Kidney tubule cell (primary cell): ENCODE measurements around the gene ARID1B.

ENCODE experiments used
- DNase-seq: peaks from one replicate; pipeline ENCODE4 v3.0.0-alpha.2; 2018; ENCODE audit warnings: low spot score

Gene ARID1B

GRCh38 chr6:156773935-156774852 is 3.0 kb upstream of the ARID1B start:
- no peak for DNase-seq

DNA sequence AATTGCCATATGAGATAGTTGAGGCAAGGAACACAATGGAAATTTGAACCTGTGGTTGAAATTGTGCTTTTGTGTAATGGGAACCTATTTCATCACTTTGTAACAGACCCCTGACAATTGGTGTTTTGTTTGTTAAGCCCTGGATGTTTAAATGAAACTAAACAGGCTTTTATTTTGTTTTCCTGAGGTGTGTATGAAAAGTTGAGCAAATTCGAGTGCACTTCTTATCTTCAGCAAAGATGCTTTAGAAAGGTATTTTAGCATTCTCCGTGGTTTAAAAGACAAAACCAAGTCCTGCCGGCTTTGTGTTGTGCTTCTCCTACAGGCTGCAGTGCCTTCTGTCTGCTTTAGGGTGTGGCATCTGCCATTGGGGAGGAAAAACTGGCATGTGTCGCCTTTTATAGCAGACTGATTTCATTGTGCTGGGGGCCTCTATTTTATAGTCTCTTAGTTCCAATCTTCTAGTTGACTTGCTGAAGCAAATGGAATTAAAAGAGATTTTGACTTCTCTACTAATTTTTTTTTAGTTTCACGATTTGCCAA is 2.2 kb upstream of the ARID1B start:
- DNase-seq = no peak

DNA sequence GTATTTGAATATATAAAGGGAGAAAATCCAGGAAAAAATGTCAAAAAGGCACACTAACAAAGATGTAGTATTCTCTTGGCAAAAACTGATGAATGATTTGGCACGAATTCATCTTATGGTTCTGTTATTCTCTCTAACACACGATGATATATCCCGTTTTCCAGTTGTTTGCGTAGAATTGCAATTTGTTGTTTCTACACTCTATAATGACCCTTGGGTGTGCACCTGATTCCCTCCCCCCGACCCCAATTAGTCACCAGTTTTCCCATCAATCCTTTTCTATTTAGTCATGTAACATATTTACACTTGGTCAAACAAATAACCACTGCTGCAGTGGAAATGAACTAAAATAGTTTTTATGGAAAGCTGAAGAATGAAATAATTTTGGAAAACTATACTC is 1.5 kb upstream of the ARID1B start:
- DNase-seq = no peak

- DNase-seq = peak; percentile 32
Measured at GRCh38 chr6:156776470-156776839, 723 bp upstream of the ARID1B start.

GRCh38 chr6:156777577-156778453 is 637 bp downstream of the ARID1B start:
- DNase-seq = peak; percentile 66

DNA sequence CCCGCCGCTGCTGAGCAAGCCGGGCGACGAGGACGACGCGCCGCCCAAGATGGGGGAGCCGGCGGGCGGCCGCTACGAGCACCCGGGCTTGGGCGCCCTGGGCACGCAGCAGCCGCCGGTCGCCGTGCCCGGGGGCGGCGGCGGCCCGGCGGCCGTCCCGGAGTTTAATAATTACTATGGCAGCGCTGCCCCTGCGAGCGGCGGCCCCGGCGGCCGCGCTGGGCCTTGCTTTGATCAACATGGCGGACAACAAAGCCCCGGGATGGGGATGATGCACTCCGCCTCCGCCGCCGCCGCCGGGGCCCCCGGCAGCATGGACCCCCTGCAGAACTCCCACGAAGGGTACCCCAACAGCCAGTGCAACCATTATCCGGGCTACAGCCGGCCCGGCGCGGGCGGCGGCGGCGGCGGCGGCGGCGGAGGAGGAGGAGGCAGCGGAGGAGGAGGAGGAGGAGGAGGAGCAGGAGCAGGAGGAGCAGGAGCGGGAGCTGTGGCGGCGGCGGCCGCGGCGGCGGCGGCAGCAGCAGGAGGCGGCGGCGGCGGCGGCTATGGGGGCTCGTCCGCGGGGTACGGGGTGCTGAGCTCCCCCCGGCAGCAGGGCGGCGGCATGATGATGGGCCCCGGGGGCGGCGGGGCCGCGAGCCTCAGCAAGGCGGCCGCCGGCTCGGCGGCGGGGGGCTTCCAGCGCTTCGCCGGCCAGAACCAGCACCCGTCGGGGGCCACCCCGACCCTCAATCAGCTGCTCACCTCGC is 1.5 kb downstream of the ARID1B start:
- DNase-seq = peak; percentile 66

DNA sequence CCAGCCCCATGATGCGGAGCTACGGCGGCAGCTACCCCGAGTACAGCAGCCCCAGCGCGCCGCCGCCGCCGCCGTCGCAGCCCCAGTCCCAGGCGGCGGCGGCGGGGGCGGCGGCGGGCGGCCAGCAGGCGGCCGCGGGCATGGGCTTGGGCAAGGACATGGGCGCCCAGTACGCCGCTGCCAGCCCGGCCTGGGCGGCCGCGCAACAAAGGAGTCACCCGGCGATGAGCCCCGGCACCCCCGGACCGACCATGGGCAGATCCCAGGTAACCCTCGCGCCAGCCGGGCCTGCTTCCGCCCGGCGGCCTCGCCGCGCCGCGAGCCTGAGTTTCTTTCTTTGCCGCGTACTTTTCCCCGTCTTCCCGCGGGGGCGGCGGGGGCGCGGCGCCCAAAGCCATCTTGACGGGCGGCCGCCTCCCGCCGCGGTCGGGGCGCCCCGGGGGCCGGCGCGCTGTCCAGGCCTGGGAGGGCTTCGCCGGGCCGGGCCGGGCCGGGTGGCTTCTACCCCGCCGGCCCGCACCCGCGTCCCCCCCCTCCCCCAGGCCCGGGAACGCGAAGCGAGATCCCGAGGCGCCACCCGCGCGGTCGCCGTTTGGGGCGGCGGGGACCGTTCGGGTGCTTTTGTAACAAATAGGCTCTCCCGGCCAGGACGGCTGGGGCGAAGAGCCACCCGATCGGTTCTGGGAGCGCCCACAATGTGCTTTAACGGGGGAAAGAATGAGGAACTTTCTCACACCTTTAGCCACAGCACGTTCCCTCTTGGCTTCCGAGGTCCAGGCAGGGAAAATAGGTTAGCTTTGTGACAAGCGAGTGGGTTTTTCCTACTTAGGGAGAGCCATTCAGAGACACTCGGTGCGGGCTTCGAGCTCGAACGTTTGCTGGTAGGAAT is 2.3 kb downstream of the ARID1B start:
- peak; percentile 47 for DNase-seq

- DNase-seq = peak; percentile 91
Measured at GRCh38 chr6:156780102-156780641, 3.0 kb downstream of the ARID1B start.

GRCh38 chr6:156780962-156781853 is 4.0 kb downstream of the ARID1B start:
- DNase-seq = no peak

DNA sequence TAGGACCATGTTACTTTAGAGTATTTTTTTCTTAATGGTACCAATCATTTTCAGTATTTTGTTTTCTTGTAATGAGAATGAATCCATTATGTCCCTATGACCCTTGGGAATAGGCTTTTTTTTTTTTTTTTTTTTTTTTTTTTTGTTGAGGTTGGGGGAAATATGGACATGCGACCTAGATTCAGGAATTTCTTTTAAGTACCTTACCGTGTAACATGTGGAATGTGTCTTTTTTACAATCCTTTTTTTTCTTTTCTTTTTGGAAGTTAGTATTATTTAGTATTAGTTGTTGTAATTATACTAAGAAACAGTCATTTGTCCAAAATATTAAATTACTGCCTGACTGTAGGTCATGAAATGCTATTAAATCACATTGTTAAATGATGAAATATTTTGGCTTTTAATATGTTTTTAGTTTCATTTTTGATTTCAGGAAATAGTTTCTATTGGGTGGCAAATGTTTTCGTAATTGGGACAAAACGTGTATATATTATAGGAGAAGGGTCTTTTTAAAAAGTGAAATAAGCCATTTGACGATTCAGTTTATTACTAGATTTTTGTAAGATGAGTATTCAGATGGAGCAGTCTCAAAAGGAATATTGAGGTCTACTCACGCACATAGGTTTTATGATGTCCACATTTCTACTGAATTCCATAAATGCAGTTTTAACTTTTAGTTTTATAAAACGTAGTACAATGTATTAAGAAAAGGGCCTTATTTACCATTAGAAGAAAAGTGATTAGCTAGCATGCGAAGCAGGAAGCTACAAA is 4.9 kb downstream of the ARID1B start:
- DNase-seq = no peak

GRCh38 chr6:156782691-156783320 is 5.6 kb downstream of the ARID1B start:
- DNase-seq = no peak

- no peak for DNase-seq
Measured at GRCh38 chr6:156783958-156784357, 6.8 kb downstream of the ARID1B start.

- DNase-seq = no peak
Measured at GRCh38 chr6:156786652-156787051, 9.5 kb downstream of the ARID1B start.

GRCh38 chr6:156787569-156788492 is 10.7 kb downstream of the ARID1B start:
- peak; percentile 31 for DNase-seq

DNA sequence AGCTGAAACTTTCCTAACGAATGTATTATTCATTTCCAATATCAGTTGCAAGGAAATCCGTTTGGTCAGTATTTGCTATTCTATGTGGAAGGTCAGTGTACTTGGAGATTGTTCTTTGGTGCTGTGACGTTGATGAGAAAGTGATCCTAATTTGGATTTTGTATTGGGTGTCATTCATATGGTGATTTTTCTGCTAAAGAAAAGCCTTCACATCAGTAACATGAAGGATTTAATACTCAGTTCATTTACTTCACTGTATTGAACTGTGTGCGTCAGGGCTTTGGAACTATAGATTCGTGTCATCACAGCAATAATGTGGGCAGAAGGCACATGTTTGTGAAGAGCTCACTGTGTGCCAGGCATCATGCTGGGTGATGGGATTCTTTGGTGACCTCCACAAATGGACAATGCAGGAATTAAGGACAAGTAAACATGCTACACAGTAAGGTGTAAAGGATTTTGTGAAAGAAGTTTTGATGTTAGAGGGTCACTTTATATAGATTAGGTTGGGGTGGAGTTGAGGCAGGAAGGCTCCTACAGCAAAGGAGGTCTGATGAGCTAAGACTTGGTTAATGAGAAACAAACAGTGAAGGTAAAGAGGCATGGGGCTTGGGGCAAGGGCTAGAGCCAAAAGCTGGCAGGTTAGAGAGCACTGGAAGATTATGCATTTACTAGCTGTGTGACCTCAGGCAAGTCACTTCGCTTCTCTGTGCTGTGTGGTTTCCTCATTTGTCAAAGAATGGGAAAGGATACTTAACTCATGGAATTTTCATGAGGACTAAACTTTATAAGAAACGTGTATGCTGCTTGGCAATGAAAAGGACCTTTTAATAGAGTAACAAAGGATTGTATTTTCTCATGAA is 12.1 kb downstream of the ARID1B start:
- DNase-seq = no peak

- no peak for DNase-seq
Measured at GRCh38 chr6:156790711-156791319, 13.6 kb downstream of the ARID1B start.
